DOHH2 (cell line): Measurements from ENCODE around the gene MTSS2.

Experiments used
- H3F3A ChIP-seq: fragments of 200-600 bp; sonication (generic), shearing (Covaris generic); 2 replicates; pipeline ENCODE4 v1.6.0; 2016; ENCODE audit warnings: antibody characterized with exemption, mild to moderate bottlenecking; ENCODE audit not compliant: control insufficient read depth, insufficient read depth
- H3K27ac ChIP-seq: fragments of 200-600 bp; sonication (generic); 2 replicates; pipeline ENCODE4 v1.5.1; 2014; ENCODE audit warnings: low read depth, mild to moderate bottlenecking, low read length, moderate library complexity
- H3K27me3 ChIP-seq: fragments of 200-600 bp; sonication (generic); 2 replicates; pipeline ENCODE4 v1.6.1; 2014; ENCODE audit warnings: mild to moderate bottlenecking, low read length, mixed read lengths; ENCODE audit not compliant: control insufficient read depth
- H3K36me3 ChIP-seq: fragments of 200-600 bp; sonication (generic); 2 replicates; pipeline ENCODE4 v1.6.1; 2014; ENCODE audit warnings: mild to moderate bottlenecking, low read length, moderate library complexity, mixed read lengths; ENCODE audit not compliant: control insufficient read depth
- H3K4me1 ChIP-seq: fragments of 200-600 bp; sonication (generic); 2 replicates; pipeline ENCODE4 v1.6.1; 2014; ENCODE audit warnings: mild to moderate bottlenecking, low read length, mixed read lengths; ENCODE audit not compliant: control insufficient read depth
- H3K4me2 ChIP-seq: fragments of 200-600 bp; sonication (generic); 2 replicates; pipeline ENCODE4 v1.6.0; 2014; ENCODE audit warnings: mild to moderate bottlenecking, low read length, moderate library complexity
- H3K4me3 ChIP-seq: fragments of 200-600 bp; sonication (generic); 2 replicates; pipeline ENCODE4 v1.5.1; 2014; ENCODE audit warnings: mild to moderate bottlenecking, low read length, mixed read lengths
- H3K79me2 ChIP-seq: fragments of 200-600 bp; sonication (generic); 2 replicates; pipeline ENCODE4 v1.6.1; 2014; ENCODE audit warnings: mild to moderate bottlenecking, low read length, mixed read lengths; ENCODE audit not compliant: control insufficient read depth
- H3K9me2 ChIP-seq: fragments of 200-600 bp; sonication (generic); replicated peaks from 2 replicates; pipeline ENCODE4 v1.6.1; 2014; ENCODE audit warnings: mild to moderate bottlenecking, low read length, mixed read lengths; ENCODE audit not compliant: control insufficient read depth
- H3K9me3 ChIP-seq: fragments of 200-600 bp; sonication (generic); 2 replicates; pipeline ENCODE4 v1.6.1; 2014; ENCODE audit warnings: antibody characterized with exemption, low read length, mixed read lengths; ENCODE audit not compliant: control insufficient read depth, insufficient read depth
- H4K20me1 ChIP-seq: fragments of 200-600 bp; sonication (generic); 2 replicates; pipeline ENCODE4 v1.6.0; 2014; ENCODE audit warnings: low read depth, mild to moderate bottlenecking, antibody characterized with exemption, low read length, moderate library complexity; ENCODE audit not compliant: control insufficient read depth, insufficient read depth
- EZH2phosphoT487 ChIP-seq: fragments of 200-600 bp; sonication (generic); IDR thresholded peaks from 2 replicates; pipeline ENCODE4 v1.6.1; 2017; ENCODE audit warnings: borderline replicate concordance, mild to moderate bottlenecking, antibody characterized with exemption, low read length, moderate library complexity, mixed read lengths
- TF ChIP-seq, protein P1 (sequence below): fragments of 200-600 bp; sonication (generic); IDR thresholded peaks from one replicate; pipeline ENCODE4 v1.5.1; 2014; ENCODE audit warnings: antibody characterized with exemption, mild to moderate bottlenecking, low read depth, low read length; ENCODE audit not compliant: poor library complexity, severe bottlenecking

The MTSS2 gene

DNA sequence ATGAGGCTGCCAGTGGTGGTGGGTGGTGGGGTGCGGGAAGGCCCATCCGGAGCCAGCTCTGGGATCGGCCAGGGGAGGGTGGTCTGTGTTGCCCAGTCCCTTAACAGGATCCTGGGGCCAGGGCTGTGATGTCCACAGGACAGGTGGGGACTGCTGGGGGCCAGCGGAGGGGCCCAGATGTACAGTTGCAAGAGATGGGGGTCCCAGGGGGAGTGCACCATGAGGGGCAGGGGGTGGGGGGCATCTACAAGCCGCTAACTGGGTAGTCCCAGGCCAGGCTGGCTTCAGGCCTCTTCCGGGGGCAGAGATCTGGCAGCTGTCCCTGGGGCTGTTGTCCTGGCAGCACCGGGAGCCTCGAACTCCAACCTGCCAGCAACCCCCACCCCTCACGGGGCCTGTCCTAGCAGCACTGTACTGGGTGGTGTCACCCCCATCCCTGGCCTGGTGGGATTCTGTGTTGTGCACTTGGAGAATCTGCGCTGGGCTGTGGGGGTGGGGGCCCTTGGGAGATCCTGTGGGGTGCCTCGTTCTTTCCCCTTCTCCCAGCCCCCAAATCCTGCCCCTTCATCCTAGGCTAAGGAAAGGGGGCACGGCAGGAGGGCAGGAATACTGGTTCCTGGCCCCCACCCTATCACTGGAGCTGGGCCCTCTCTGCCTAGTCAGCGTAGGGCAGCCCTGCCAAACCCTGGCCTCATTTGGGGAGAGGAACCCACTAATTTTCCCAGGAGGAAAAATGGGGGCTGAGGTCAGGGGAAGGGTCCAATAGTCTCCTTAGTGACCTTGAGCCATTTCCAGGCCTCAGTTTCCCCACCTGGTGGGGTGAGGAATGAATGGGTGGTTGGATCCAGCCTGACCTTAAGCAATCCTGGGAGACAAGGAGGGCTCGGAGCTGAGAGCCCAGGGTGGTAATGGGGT lies 1.4 kb downstream of the MTSS2 start:
- Histone ChIP-seq H3K4me1 (no peaks in the 10 kb centered on the region), H3K9me3 (no peaks in the 10 kb centered on the region), H4K20me1 (no peaks in the 10 kb centered on the region), H3K27ac (no peak overlapping the region), H3K79me2 (no peaks in the 10 kb centered on the region), H3K4me2 (no peak overlapping the region), H3F3A (no peaks in the 10 kb centered on the region), H3K27me3 (no peaks in the 10 kb centered on the region), H3K36me3 (no peaks in the 10 kb centered on the region), H3K9me2 (no peaks in the 10 kb centered on the region), H3K4me3 (no peak overlapping the region)
- no peak for TF ChIP-seq EZH2phosphoT487
- TF ChIP-seq, protein P1, sequence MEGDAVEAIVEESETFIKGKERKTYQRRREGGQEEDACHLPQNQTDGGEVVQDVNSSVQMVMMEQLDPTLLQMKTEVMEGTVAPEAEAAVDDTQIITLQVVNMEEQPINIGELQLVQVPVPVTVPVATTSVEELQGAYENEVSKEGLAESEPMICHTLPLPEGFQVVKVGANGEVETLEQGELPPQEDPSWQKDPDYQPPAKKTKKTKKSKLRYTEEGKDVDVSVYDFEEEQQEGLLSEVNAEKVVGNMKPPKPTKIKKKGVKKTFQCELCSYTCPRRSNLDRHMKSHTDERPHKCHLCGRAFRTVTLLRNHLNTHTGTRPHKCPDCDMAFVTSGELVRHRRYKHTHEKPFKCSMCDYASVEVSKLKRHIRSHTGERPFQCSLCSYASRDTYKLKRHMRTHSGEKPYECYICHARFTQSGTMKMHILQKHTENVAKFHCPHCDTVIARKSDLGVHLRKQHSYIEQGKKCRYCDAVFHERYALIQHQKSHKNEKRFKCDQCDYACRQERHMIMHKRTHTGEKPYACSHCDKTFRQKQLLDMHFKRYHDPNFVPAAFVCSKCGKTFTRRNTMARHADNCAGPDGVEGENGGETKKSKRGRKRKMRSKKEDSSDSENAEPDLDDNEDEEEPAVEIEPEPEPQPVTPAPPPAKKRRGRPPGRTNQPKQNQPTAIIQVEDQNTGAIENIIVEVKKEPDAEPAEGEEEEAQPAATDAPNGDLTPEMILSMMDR = no peak

DNA sequence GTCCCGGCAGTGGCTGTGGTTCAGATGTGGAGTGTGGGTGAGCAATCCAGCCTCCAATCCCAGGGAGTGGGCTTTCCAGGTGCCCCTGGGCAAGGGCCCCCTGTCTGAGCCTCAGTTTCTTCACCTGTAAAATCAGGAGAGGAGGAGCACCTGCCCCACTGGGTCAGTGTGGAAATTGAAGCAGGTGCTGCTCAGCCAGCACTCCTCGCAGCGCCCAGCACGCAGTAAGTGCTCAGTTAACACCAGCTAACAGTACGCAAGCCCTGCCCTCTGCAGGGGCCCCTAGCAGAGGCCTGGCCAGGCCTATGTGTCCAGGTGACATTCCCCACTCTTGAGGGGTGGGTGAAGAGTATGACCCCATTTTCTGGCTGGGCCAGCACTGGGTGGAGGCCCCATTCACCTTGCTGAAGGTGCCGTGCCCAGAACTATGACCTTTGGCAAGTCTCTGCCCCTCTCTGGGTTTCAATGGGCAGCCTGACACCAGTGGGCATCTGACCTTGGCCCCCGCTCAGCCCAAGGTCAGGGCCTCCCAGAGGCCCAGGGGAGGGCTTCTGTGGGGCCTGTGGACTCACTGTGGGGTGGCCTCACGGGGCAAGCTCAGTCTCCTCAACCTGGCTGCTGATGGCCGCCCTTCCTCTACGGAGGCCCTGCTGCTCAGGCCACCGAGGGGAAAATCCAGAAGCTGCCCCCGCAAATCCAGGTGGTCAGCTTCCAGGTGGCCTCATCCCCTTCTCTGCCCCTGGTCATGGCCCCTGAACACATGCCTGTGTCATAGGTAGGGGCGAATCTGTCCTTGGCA lies 2.5 kb downstream of the MTSS2 start:
- H3K27ac ChIP-seq = no peak overlapping the region
- no peaks in the 10 kb centered on the region for H3K4me1 ChIP-seq
- no peak overlapping the region for H3K4me3 ChIP-seq
- H3K27me3 ChIP-seq = no peaks in the 10 kb centered on the region
- H3K4me2 ChIP-seq = no peak overlapping the region
- no peaks in the 10 kb centered on the region for H4K20me1 ChIP-seq
- no peaks in the 10 kb centered on the region for H3K9me3 ChIP-seq
- H3K79me2 ChIP-seq = no peaks in the 10 kb centered on the region
- TF ChIP-seq, protein P1 = no peak
- TF ChIP-seq EZH2phosphoT487 = no peak
- H3F3A ChIP-seq = no peaks in the 10 kb centered on the region
- H3K9me2 ChIP-seq = no peaks in the 10 kb centered on the region
- H3K36me3 ChIP-seq = no peaks in the 10 kb centered on the region

DNA sequence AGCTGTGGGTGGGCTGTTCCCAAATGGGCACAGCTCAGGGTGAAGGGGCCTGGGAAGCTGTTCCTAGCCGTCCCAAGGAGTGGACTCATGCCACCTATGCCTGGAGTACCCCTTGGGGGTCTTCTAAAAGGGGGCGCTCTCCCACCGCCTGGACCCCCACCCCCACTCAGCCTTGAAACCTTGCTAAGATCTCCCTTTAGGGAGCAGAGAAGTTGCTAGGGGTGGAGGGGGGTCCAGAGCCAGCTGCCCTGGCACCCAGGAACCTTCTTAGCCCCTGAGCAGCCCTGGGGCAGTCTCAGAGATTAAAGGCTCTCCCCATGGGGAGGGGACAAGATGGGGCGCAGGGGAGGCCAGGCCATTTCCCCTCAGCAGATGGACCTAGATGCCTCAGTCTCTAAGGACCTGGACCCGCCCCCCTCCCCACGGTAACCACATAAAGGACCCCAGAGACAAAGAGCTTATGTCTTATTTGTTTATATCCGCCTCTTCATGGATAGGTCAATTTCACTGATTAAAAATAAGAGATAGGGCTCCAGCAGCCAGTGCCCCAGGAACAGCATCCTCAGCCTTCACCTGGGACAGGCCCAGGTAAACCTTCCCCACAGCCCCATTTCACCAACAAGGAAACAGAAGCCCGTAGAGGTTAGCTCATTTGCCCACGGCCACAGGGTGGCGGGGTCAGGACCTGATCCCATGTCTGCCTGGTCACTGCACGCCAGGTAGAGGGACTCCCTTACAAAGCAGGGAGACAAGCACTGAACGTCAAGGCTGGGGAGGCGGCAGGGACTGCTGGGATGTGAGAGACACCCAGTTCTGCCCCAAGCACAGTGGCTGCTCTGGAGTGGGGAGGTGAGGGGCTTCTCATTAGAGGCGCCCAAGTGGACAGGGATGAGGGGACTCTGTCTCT lies 3.4 kb downstream of the MTSS2 start:
- no peaks in the 10 kb centered on the region for H3K36me3 ChIP-seq
- H3K79me2 ChIP-seq = no peaks in the 10 kb centered on the region
- no peaks in the 10 kb centered on the region for H3F3A ChIP-seq
- no peak overlapping the region for H3K4me3 ChIP-seq
- H3K27me3 ChIP-seq = no peaks in the 10 kb centered on the region
- TF ChIP-seq EZH2phosphoT487 = no peak
- no peaks in the 10 kb centered on the region for H4K20me1 ChIP-seq
- no peaks in the 10 kb centered on the region for H3K9me3 ChIP-seq
- no peak overlapping the region for H3K27ac ChIP-seq
- H3K4me2 ChIP-seq = no peak overlapping the region
- no peaks in the 10 kb centered on the region for H3K9me2 ChIP-seq
- H3K4me1 ChIP-seq = no peaks in the 10 kb centered on the region
